HUDEP-2 (cell line): ENCODE data around the gene STAT4.
"Not testable (repeated sequence)": the region's sequence is repeated elsewhere in the genome, so short reads cannot be mapped to it uniquely, and the experiment has no call there.

Source experiments
- DNase-seq, 76 experiments: peaks; one replicate each; lab custom pipeline; 2025; ENCODE audit not compliant: unreplicated experiment in 76 of 76; lab: John Stamatoyannopoulos, UW

STAT4 gene

DNA sequence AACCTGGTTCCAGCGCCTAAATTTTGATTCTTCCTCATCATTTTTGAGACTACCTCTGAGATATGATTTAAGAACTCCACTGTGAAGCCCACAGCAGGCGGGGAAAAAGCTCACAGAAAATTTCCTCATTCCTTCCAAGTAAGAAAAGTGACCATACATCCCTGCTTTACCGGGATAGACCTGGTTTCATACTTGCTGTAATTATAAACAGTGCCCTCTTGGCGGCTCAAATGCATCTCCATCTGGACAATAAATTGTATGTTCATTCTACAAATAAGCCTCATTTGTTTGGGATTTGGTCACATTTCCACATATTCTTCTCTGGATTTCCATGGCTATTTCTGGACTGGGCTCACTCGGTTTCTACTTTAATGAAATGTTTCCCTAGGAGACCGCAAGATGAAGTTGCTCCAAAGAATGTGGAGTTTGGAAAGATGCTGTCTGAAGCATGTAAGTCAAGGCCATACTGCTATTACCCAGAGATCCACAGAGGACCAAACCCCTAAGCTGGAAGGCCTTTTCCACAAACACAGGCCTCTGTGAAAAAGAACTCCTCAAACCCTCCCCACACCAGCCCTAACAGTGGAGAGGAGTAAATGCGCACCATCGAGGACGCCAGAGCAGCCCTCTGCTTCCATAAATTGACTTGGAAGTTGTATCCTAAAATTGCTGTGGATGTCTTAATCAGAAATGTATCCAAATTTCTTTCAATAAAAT is 150.7 kb downstream of the STAT4 start:
- DNase-seq, result no peak

DNA sequence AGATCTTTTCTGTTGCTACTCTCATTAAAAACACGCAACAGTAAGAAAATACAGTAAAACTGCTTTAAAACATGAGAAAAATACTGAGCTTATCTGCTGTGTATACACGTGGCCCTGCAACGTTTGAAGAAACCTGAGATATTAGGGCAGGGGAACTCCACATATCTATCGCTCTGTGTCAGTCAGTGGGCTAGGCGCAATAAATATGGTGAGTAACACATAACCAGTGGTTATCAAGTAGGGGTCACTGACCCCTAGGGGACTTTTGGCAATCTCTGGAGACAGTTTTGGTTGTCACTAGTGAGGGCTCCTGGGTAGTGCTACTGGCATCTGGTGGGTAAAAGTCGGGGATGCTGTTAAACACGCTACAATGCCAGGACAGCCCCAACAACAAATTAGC is 151.7 kb downstream of the STAT4 start:
- no peak for DNase-seq

DNA sequence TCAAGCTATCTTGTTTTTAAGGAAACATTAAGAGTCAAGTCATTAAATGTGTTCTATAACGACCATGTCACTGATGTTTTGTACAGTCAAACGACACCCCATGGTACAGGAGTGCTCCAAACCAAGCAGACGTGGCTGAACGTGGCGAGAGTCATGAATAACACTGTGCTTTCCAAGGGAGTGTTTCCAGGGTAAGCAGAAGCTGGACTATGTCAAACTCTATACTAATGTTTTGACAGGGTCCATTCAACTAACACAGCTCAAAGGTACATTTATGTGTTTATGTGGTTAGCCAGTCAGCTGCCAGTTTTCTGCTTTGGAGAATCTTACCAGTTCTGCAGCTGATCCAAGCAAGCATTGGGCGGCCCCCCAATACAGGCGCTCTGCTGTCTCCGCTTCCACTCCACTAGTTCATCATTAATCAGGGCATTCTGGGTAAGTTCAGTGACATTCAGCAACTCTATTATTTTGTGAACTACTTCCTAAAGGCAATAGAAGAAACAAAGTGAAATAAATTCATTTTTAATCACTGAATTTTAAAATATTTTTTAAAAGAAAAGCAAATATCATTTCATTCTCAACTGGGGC is 153.2 kb downstream of the STAT4 start:
- no peak for DNase-seq

DNA sequence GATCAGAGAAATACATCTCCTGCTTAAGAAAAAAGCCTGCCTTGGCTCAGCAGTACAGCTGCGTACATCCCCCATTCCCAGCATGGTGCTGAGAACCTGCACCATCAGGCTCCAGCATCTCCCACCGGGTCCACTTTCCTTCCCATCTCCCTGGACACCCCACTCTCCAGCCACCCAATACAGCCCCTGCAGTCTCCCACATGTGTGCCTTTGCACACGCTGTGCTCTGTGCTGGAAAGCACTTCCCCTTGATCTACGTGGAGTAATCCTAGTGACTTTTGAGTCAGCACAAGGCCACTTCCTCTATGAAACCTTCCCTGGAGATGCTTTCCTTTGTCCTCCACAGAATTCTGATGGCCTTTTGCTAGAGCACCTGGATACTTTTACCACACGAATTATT is 153.8 kb downstream of the STAT4 start:
- no peak for DNase-seq

- DNase-seq, result peak in 53 of 76 experiments; percentile 3 to 56 (median 21)
Measured at GRCh38 chr2:190996338-190996946, 154.4 kb downstream of the STAT4 start.

DNA sequence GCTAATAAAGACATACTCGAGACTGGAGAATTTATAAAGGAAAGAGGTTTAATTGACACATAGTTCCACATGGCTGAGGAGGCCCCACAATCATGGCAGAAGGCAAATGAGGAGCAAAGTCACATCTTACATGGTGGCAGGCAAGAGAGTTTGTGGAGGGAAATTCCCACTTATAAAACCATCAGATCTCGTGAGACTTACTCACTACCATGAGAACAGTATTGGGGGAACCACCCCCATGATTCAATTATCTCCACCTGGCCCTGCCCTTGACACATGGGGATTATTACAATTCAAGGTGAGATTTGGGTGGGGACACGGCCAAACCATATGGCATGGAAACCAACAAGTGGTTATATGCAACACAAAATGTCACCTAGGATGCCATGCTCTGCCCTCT is 155.5 kb downstream of the STAT4 start:
- DNase-seq, result not testable (repeated sequence)

- DNase-seq, result no peak
Measured at GRCh38 chr2:190994148-190994547, 156.6 kb downstream of the STAT4 start.

GRCh38 chr2:190993292-190993643 is 157.5 kb downstream of the STAT4 start:
- DNase-seq, result no peak

GRCh38 chr2:190990132-190990531 is 160.7 kb downstream of the STAT4 start:
- DNase-seq, result no peak

DNA sequence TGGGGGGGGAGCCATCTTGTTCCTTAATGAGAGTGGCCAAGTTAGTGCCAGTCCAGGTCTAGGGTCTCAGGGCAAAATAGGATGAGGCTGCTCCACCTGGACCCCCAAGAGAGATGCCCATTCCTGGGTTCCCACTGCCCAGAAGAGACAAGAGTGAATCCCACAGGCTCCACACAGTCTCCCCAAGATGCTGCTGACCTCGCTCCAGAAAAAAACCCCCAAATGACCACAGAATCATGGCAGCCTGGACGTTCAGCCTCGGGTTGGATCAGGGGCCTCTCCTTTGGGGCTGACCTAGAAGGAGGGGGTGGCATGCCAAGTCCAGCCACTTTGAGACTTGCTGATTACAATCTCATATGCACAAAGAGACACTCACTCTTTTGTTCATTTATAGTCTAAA is 161.9 kb downstream of the STAT4 start:
- no peak for DNase-seq

- DNase-seq, result no peak
Measured at GRCh38 chr2:190987938-190988337, 162.9 kb downstream of the STAT4 start.

DNA sequence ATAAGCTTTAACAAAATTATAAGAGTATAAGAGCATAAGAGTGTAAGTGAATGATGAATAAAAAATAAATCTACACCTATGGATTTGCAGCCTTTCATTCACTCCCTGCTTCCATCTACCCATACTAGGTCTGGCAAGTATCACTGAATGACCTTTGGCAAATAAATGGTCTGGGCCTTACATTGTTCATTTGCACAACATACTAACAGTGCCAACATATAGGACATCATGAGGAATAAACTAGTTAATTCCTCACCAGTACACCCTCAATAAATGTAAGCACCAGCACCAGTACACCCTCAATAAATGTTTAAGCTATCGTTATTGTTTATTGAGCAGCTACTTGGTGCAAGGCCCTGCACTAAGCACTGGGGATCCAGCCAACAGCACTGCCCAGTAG is 163.7 kb downstream of the STAT4 start:
- no peak for DNase-seq

DNA sequence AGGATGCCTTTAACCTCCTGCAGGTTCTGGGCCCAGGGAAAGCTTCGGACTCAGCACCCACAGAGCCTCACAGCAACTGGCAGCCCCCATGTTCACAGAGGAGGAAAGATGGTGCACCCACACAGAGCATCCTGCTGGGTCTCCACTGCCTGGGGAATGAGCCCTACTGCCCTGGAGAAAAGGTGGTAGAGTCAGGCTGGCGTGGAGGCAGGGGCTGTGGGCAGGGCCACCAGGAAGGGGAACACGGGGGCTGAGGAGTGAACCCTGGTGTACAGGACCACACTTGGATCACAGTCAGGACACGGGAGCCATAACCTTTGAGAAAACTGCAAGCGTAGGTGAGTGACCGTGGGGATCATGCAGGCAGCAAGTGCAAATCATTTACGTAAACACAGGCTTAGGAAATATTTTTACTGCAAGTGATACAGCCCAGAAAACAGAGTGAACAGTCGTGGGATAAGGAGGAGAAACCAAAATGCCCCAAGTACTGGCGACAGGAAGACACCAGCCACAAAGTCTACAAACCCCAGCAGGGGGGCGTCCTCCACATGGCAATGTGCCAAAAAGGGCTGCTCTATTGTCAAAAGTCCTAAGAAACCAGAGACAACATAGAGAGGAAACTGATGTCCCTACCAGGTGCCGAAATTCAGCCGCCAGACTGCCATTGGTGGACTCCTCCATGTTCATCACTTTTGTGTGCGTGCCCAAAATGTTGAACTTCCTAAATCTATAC is 164.4 kb downstream of the STAT4 start:
- DNase-seq, result no peak

GRCh38 chr2:190984595-190984994 is 166.2 kb downstream of the STAT4 start:
- no peak for DNase-seq

GRCh38 chr2:190982262-190983034 is 168.3 kb downstream of the STAT4 start:
- no peak for DNase-seq

GRCh38 chr2:190981733-190982132 is 169.1 kb downstream of the STAT4 start:
- no peak for DNase-seq

GRCh38 chr2:190981333-190981732 is 169.5 kb downstream of the STAT4 start:
- DNase-seq, result no peak

- no peak for DNase-seq
Measured at GRCh38 chr2:190980630-190981209, 170.1 kb downstream of the STAT4 start.

GRCh38 chr2:190979906-190980629 is 170.7 kb downstream of the STAT4 start:
- DNase-seq, result no peak
